Measurements from ENCODE around the gene MRPL9.

DNA sequence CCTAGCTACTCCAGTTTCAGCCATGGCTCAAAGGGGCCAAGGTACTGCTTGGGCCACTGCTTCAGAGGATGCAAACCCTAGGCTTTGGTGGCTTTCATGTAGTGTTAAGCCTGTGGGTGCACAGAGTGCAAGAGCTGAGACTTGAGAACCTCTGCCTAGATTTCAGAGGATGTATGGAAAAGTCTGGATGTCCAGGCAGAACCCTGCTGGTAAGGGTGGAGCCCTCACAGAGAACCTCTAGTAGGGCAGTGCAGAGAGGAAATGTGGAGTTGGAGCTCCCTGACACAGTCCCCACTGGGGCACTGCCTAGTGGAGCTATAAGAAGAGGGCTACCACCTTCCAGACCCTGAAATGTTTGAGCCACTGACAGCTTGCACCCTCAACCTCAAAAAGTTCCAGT lies 25.8 kb downstream of the MRPL9 start:
- TF ChIP-seq, protein P1, sequence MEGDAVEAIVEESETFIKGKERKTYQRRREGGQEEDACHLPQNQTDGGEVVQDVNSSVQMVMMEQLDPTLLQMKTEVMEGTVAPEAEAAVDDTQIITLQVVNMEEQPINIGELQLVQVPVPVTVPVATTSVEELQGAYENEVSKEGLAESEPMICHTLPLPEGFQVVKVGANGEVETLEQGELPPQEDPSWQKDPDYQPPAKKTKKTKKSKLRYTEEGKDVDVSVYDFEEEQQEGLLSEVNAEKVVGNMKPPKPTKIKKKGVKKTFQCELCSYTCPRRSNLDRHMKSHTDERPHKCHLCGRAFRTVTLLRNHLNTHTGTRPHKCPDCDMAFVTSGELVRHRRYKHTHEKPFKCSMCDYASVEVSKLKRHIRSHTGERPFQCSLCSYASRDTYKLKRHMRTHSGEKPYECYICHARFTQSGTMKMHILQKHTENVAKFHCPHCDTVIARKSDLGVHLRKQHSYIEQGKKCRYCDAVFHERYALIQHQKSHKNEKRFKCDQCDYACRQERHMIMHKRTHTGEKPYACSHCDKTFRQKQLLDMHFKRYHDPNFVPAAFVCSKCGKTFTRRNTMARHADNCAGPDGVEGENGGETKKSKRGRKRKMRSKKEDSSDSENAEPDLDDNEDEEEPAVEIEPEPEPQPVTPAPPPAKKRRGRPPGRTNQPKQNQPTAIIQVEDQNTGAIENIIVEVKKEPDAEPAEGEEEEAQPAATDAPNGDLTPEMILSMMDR (conservative IDR thresholded peaks at IDR 0.05), result no peak
- TF ChIP-seq EZH2 (IDR thresholded peaks at IDR 0.05; ENCODE audit: low read depth), result no peak

All from PC-9 (cell line).